Stimulated activated CD8-positive, alpha-beta memory T cell treated with anti-CD3 and anti-CD28 coated beads, Interleukin-2, amount 100 ng/mL, for 1 hour (primary cell): ENCODE results near the gene FOSL2.

ENCODE experiments used
- DNase-seq, 2 donors: peaks; one replicate each; pipeline ENCODE4 v3.0.0-alpha.2; 2020; ENCODE audit warnings: low read depth in 2 of 2

Gene FOSL2

GRCh38 chr2:28412625-28413151 lies 20.0 kb downstream of the FOSL2 start:
- DNase-seq, result no peak

- DNase-seq, result no peak
These were observed 20.7 kb downstream of the FOSL2 start for GRCh38 chr2:28413152-28413898.

GRCh38 chr2:28413899-28414295 lies 21.2 kb downstream of the FOSL2 start:
- no peak for DNase-seq

- no peak for DNase-seq
These were observed 21.9 kb downstream of the FOSL2 start for GRCh38 chr2:28414583-28414982.

GRCh38 chr2:28415010-28415409 lies 22.4 kb downstream of the FOSL2 start:
- no peak for DNase-seq

GRCh38 chr2:28415715-28416114 lies 23.1 kb downstream of the FOSL2 start:
- no peak for DNase-seq

GRCh38 chr2:28419003-28419402 lies 26.3 kb downstream of the FOSL2 start:
- DNase-seq, result no peak

GRCh38 chr2:28419443-28420270 lies 27.0 kb downstream of the FOSL2 start:
- DNase-seq, result no peak

GRCh38 chr2:28420722-28421121 lies 28.1 kb downstream of the FOSL2 start:
- DNase-seq, result no peak

- no peak for DNase-seq
These were observed 30.5 kb downstream of the FOSL2 start for GRCh38 chr2:28422908-28423741.

- DNase-seq, result no peak
These were observed 31.4 kb downstream of the FOSL2 start for GRCh38 chr2:28423856-28424605.

- DNase-seq, result no peak
These were observed 32.3 kb downstream of the FOSL2 start for GRCh38 chr2:28424799-28425463.

GRCh38 chr2:28425464-28425835 lies 32.8 kb downstream of the FOSL2 start:
- DNase-seq, result no peak

- DNase-seq, result no peak
These were observed 35.2 kb downstream of the FOSL2 start for GRCh38 chr2:28427741-28428415.

GRCh38 chr2:28428486-28428885 lies 35.8 kb downstream of the FOSL2 start:
- DNase-seq, result no peak

- DNase-seq, result no peak
These were observed 37.1 kb downstream of the FOSL2 start for GRCh38 chr2:28429636-28430376.

GRCh38 chr2:28430377-28430765 lies 37.7 kb downstream of the FOSL2 start:
- no peak for DNase-seq

- DNase-seq, result no peak
These were observed 38.2 kb downstream of the FOSL2 start for GRCh38 chr2:28430788-28431418.

GRCh38 chr2:28431741-28432140 lies 39.1 kb downstream of the FOSL2 start:
- DNase-seq, result no peak
